Osteocyte (in vitro differentiated cells): ENCODE data around the gene LPAR6. TPM values are rescaled to one million over a fixed set of nuclear protein-coding genes. Genes with fewer than 3 reads are reported as not detected.

Experiments
- DNase-seq: peaks from one replicate; pipeline ENCODE4 v3.0.0; 2021; ENCODE audit warnings: mixed read lengths; ENCODE audit not compliant: unreplicated experiment; ENCODE audit errors: extremely low spot score
- H3K27ac Mint-ChIP-seq: one replicate; pipeline ENCODE4 v1.8.0; 2021; ENCODE audit warnings: mild to moderate bottlenecking, mixed read lengths; ENCODE audit not compliant: unreplicated experiment
- H3K27me3 Mint-ChIP-seq: one replicate; pipeline ENCODE4 v1.8.0; 2021; ENCODE audit warnings: mixed read lengths; ENCODE audit not compliant: unreplicated experiment
- H3K36me3 Mint-ChIP-seq: one replicate; pipeline ENCODE4 v1.8.0; 2021; ENCODE audit warnings: mixed read lengths; ENCODE audit not compliant: unreplicated experiment
- H3K4me1 Mint-ChIP-seq: one replicate; pipeline ENCODE4 v1.8.0; 2021; ENCODE audit warnings: mixed read lengths; ENCODE audit not compliant: unreplicated experiment
- H3K4me3 Mint-ChIP-seq: one replicate; pipeline ENCODE4 v1.8.0; 2021; ENCODE audit warnings: mild to moderate bottlenecking, moderate library complexity, mixed read lengths; ENCODE audit not compliant: unreplicated experiment
- H3K9me3 Mint-ChIP-seq: one replicate; pipeline ENCODE4 v1.8.0; 2021; ENCODE audit warnings: mixed read lengths; ENCODE audit not compliant: unreplicated experiment
- total RNA-seq: library from RNA; stranded (reverse); gene quantifications from 2 replicates; pipeline ENCODE4 v1.2.1, GENCODE V29; 2021
- TF ChIP-seq, protein P1 (sequence below): fragments of 200-600 bp; sonication (generic); IDR thresholded peaks from 2 replicates; pipeline ENCODE4 v1.5.0; 2021; ENCODE audit warnings: antibody characterized with exemption, mild to moderate bottlenecking, moderate library complexity

Gene LPAR6
- total RNA-seq, 1 donor from 2014 or later = 13.0 TPM

- peak overlapping the region; percentile 34 for H3K27ac Mint-ChIP-seq
- peaks cover 14% of the 10 kb centered on the region for H3K9me3 Mint-ChIP-seq
- peaks cover 34% of the 10 kb centered on the region for H3K36me3 Mint-ChIP-seq
- no peak for DNase-seq
- H3K4me1 Mint-ChIP-seq = peaks cover 31% of the 10 kb centered on the region
- no peak overlapping the region for H3K4me3 Mint-ChIP-seq
- H3K27me3 Mint-ChIP-seq = no peaks in the 10 kb centered on the region
- TF ChIP-seq, protein P1, sequence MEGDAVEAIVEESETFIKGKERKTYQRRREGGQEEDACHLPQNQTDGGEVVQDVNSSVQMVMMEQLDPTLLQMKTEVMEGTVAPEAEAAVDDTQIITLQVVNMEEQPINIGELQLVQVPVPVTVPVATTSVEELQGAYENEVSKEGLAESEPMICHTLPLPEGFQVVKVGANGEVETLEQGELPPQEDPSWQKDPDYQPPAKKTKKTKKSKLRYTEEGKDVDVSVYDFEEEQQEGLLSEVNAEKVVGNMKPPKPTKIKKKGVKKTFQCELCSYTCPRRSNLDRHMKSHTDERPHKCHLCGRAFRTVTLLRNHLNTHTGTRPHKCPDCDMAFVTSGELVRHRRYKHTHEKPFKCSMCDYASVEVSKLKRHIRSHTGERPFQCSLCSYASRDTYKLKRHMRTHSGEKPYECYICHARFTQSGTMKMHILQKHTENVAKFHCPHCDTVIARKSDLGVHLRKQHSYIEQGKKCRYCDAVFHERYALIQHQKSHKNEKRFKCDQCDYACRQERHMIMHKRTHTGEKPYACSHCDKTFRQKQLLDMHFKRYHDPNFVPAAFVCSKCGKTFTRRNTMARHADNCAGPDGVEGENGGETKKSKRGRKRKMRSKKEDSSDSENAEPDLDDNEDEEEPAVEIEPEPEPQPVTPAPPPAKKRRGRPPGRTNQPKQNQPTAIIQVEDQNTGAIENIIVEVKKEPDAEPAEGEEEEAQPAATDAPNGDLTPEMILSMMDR = no peak
Measured at GRCh38 chr13:48414501-48414900, 1.6 kb upstream of the LPAR6 start.

GRCh38 chr13:48411841-48412531 is 927 bp downstream of the LPAR6 start:
- Mint-ChIP-seq H3K4me3 (peak overlapping the region; percentile 88), H3K4me1 (peaks cover 41% of the 10 kb centered on the region), H3K9me3 (no peaks in the 10 kb centered on the region), H3K36me3 (peaks cover 27% of the 10 kb centered on the region), H3K27ac (peak overlapping the region; percentile 99), H3K27me3 (no peaks in the 10 kb centered on the region)
- TF ChIP-seq, protein P1 = no peak
- DNase-seq = no peak

GRCh38 chr13:48411147-48411794 is 1.6 kb downstream of the LPAR6 start:
- Mint-ChIP-seq H3K4me3 (peak overlapping the region; percentile 88), H3K36me3 (peaks cover 24% of the 10 kb centered on the region), H3K4me1 (peaks cover 41% of the 10 kb centered on the region), H3K27me3 (no peaks in the 10 kb centered on the region), H3K9me3 (no peaks in the 10 kb centered on the region), H3K27ac (peak overlapping the region; percentile 99)
- TF ChIP-seq, protein P1 = no peak
- DNase-seq = no peak

- H3K36me3 Mint-ChIP-seq = peaks cover 18% of the 10 kb centered on the region
- H3K27ac Mint-ChIP-seq = no peak overlapping the region
- H3K9me3 Mint-ChIP-seq = no peaks in the 10 kb centered on the region
- H3K27me3 Mint-ChIP-seq = no peaks in the 10 kb centered on the region
- H3K4me3 Mint-ChIP-seq = peak overlapping the region; percentile 75
- TF ChIP-seq, protein P1 = no peak
- H3K4me1 Mint-ChIP-seq = peaks cover 47% of the 10 kb centered on the region
- DNase-seq = no peak
Measured at GRCh38 chr13:48410199-48410598, 2.7 kb downstream of the LPAR6 start.

GRCh38 chr13:48405875-48406274 is 7.0 kb downstream of the LPAR6 start:
- Mint-ChIP-seq H3K27ac (no peak overlapping the region), H3K4me3 (no peak overlapping the region), H3K9me3 (no peaks in the 10 kb centered on the region), H3K27me3 (no peaks in the 10 kb centered on the region), H3K4me1 (peaks cover 62% of the 10 kb centered on the region), H3K36me3 (peaks cover 15% of the 10 kb centered on the region)
- DNase-seq = no peak
- TF ChIP-seq, protein P1 = no peak
